ENCODE measurements around the gene ZFP82.
A peak's percentile ranks its signal among the peaks of the same experiment; 100 is the strongest.

The ZFP82 gene

GRCh38 chr19:36418287-36419001 is at the start of gene ZFP82:
TSS of gene ZFP82 (minus strand) at chr19:36418644. CDS start at chr19:36409789, 8,855 bp downstream.
- DNase-seq, result peak; percentile 80

- no peak for DNase-seq
Observed at GRCh38 chr19:36460046-36460445, 41.6 kb upstream of the ZFP82 start.

- DNase-seq, result no peak
Observed at GRCh38 chr19:36456831-36457230, 38.4 kb upstream of the ZFP82 start.

GRCh38 chr19:36449059-36449670 is 30.7 kb upstream of the ZFP82 start:
- no peak for DNase-seq

GRCh38 chr19:36441339-36441738 is 22.9 kb upstream of the ZFP82 start:
- DNase-seq, result no peak

- DNase-seq, result no peak
Observed at GRCh38 chr19:36436531-36436930, 18.1 kb upstream of the ZFP82 start.

- DNase-seq, result no peak
Observed at GRCh38 chr19:36423925-36424324, 5.5 kb upstream of the ZFP82 start.

GRCh38 chr19:36421749-36422481 is 3.5 kb upstream of the ZFP82 start:
- no peak for DNase-seq

GRCh38 chr19:36420961-36421748 is 2.7 kb upstream of the ZFP82 start:
- no peak for DNase-seq

GRCh38 chr19:36417752-36418286 is 625 bp downstream of the ZFP82 start:
- no peak for DNase-seq

- DNase-seq, result no peak
Observed at GRCh38 chr19:36409841-36410240, 8.6 kb downstream of the ZFP82 start.

GRCh38 chr19:36408101-36408500 is 10.3 kb downstream of the ZFP82 start:
- no peak for DNase-seq

GRCh38 chr19:36404498-36404897 is 13.9 kb downstream of the ZFP82 start:
- no peak for DNase-seq

GRCh38 chr19:36401475-36401874 is 17.0 kb downstream of the ZFP82 start:
- DNase-seq, result no peak

- DNase-seq, result no peak
Observed at GRCh38 chr19:36398571-36398970, 19.9 kb downstream of the ZFP82 start.

GRCh38 chr19:36392916-36393673 is 25.3 kb downstream of the ZFP82 start:
- DNase-seq, result no peak

GRCh38 chr19:36379510-36379819 is 39.0 kb downstream of the ZFP82 start:
- DNase-seq, result no peak

- peak; percentile 97 for DNase-seq
Observed at GRCh38 chr19:36378625-36379509, 39.6 kb downstream of the ZFP82 start, which contains the start of gene ZFP14. TSS of gene ZFP14 (minus strand) at chr19:36379201. CDS start at chr19:36367892, 11,309 bp downstream.

- no peak for DNase-seq
Observed at GRCh38 chr19:36377541-36378178, 40.8 kb downstream of the ZFP82 start.

GRCh38 chr19:36373638-36374156 is 44.7 kb downstream of the ZFP82 start:
- DNase-seq, result no peak
